BJ (cell line): ENCODE measurements around the gene IL17F. TPM values are rescaled to one million over a fixed set of nuclear protein-coding genes. Genes with fewer than 3 reads are reported as not detected.
"Not testable (repeated sequence)": the region's sequence is repeated elsewhere in the genome, so short reads cannot be mapped to it uniquely, and the experiment has no call there.

Experiments
- CTCF ChIA-PET: fragments of 350-600 bp; formaldehyde crosslinking; extraction: SDS; loops from one replicate; lab custom pipeline; 2021; ENCODE audit warnings: antibody characterized with exemption, inconsistent platforms; lab: Yijun Ruan, JAX
- POLR2A ChIA-PET: fragments of 300-600 bp; sonication (Branson Sonifier 250); formaldehyde crosslinking; extraction: SDS; loops from one replicate; lab custom pipeline; 2021; ENCODE audit warnings: antibody characterized with exemption; lab: Charles Lee
- DNase-seq: peaks from one replicate; pipeline ENCODE4 v3.0.0-alpha.2; 2011; ENCODE audit warnings: low read depth
- H3K27me3 ChIP-seq: 2 replicates; pipeline ENCODE4 v1.6.0; 2011; ENCODE audit warnings: low read length; ENCODE audit not compliant: control insufficient read depth, insufficient read depth
- H3K36me3 ChIP-seq: 2 replicates; pipeline ENCODE4 v1.5.1; 2011; ENCODE audit warnings: low read length; ENCODE audit not compliant: control insufficient read depth, insufficient read depth
- H3K4me3 ChIP-seq: 2 replicates; pipeline ENCODE4 v1.5.1; 2011; ENCODE audit warnings: low read depth, mild to moderate bottlenecking, control low read depth, low read length
- CTCF ChIP-seq: IDR thresholded peaks from 2 replicates; pipeline ENCODE4 v1.5.1; 2011; ENCODE audit warnings: low read depth, mild to moderate bottlenecking, control low read depth, inconsistent platforms, low read length, moderate library complexity; ENCODE audit not compliant: insufficient read depth
- polyA plus RNA-seq: library from polyadenylated mRNA; depleted of rRNA; stranded (reverse); fragments of >200 nt; gene quantifications from 2 replicates; pipeline ENCODE4 v1.2.3, GENCODE V29; 2011

Gene IL17F
- polyA plus RNA-seq, 1 experiment, result not detected

GRCh38 chr6:52201046-52201445 lies 43.3 kb downstream of the IL17F start:
- Histone ChIP-seq H3K36me3 (no peaks in the 10 kb centered on the region), H3K27me3 (peaks cover 2% of the 10 kb centered on the region; the same call in 1 of the 2 replicates), H3K4me3 (no peak overlapping the region)
- ChIA-PET POLR2A (no interaction called here), CTCF (no interaction called here)
- DNase-seq, result no peak
- TF ChIP-seq CTCF, result no peak

- DNase-seq, H3K27me3 ChIP-seq, H3K36me3 ChIP-seq, CTCF ChIA-PET, H3K4me3 ChIP-seq, POLR2A ChIA-PET: not testable (repeated sequence)
Measured at GRCh38 chr6:52200088-52200487, 44.2 kb downstream of the IL17F start.

- H3K27me3 ChIP-seq, result no peaks in the 10 kb centered on the region
- H3K36me3 ChIP-seq, result no peaks in the 10 kb centered on the region
- no peak for TF ChIP-seq CTCF
- POLR2A ChIA-PET, result no interaction called here
- CTCF ChIA-PET, result no interaction called here
- H3K4me3 ChIP-seq, result no peak overlapping the region
- no peak for DNase-seq
Measured at GRCh38 chr6:52195886-52196285, 48.4 kb downstream of the IL17F start.

- Histone ChIP-seq H3K27me3 (no peaks in the 10 kb centered on the region; the same call in none of the 2 replicates), H3K4me3 (no peak overlapping the region), H3K36me3 (no peaks in the 10 kb centered on the region)
- no peak for DNase-seq
- TF ChIP-seq CTCF, result no peak
- ChIA-PET CTCF (no interaction called here), POLR2A (no interaction called here)
Measured at GRCh38 chr6:52191824-52192223, 52.5 kb downstream of the IL17F start.

- Histone ChIP-seq H3K36me3 (no peaks in the 10 kb centered on the region), H3K4me3 (no peak overlapping the region), H3K27me3 (no peaks in the 10 kb centered on the region; the same call in none of the 2 replicates)
- no peak for TF ChIP-seq CTCF
- POLR2A ChIA-PET, result no interaction called here
- DNase-seq, result no peak
- CTCF ChIA-PET, result no interaction called here
Measured at GRCh38 chr6:52190409-52190808, 53.9 kb downstream of the IL17F start.

- DNase-seq, result no peak
- ChIA-PET CTCF (no interaction called here), POLR2A (no interaction called here)
- no peak for TF ChIP-seq CTCF
- Histone ChIP-seq H3K36me3 (no peaks in the 10 kb centered on the region), H3K27me3 (no peaks in the 10 kb centered on the region; the same call in none of the 2 replicates), H3K4me3 (no peak overlapping the region)
Measured at GRCh38 chr6:52189974-52190373, 54.3 kb downstream of the IL17F start.
